Superior temporal gyrus (tissue), 1 donor: Measurements from ENCODE around the gene KATNAL2.
"Not testable (repeated sequence)": the region's sequence is repeated elsewhere in the genome, so short reads cannot be mapped to it uniquely, and the experiment has no call there.

ENCODE experiments used
- DNase-seq: peaks from one replicate; pipeline ENCODE4 v3.0.0-alpha.2; 2016; ENCODE audit errors: extremely low spot score

KATNAL2 gene

DNA sequence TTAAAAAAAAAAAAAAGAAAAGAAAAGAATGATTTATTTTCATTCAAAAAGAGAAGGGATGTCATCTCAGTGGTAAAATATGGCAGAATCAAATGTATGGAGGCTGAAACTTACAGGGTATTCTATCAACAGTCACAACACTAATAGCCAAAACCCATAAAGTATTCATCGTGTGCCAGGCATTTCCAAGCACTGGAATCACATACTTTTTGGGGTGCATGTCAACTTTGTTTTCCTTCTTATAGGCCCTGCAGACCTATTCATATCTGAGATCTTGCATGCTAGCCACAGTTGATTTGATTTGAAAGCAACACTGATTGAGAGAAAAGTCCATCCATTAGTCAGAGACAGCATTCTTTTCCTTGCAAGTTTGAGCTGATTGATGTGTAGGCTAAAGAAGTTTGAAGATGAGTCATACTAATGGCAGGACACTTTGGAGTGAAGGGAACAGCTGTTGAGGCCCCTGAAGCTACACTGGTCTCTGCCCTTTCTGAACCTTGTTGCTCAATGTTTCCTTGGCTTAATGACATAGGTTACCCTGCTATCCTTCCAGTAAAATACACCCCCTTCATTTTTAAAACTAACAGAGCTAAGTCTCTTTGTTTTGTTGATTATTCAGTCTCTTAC, 22.0 kb downstream of the KATNAL2 start:
- DNase-seq: no peak

DNA sequence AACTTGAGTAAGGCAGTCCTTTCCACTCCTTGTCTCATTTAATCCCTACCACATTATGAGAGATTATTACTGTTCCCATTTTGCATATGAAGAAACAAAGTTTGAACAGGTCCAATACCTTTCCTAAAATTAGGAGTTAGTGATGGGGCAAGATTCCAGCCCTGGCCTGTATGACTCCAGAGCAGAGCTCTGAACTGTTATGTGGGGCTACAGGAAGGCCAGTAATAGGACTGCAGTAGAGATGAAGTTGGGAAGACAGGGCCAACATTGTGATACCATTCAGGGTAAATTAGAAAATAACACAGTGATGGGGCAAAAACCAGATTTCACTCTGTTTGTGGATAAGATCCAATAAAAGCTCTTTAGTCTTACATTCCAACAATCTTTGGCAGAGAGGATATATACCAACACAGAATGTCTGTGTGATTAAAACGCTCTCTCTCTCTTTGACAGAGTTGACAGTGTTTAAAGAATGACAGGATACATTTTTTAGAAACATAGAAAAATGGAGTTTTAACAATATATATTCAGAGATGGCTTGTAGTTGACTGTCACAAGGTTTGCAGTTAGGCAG, 22.7 kb downstream of the KATNAL2 start:
- no peak for DNase-seq

DNA sequence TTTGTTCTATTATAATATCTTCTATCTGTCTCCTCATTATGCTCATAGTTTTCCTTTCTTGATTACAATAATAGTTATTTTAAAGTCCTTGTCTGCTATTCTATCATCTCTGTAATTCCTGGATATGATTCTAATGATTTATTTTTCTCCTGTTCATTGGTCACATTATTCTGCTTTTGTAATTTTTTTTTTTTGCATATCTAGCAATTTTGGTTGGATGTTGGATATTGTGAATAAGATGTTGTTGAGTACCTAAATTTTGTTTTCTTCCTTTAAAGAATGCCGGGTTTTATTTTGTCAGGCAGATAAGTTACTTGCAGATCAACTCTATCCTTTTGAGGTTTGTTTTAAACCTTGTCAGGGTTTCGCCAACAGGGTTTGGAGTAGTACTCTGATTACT, 25.2 kb downstream of the KATNAL2 start:
- DNase-seq: no peak

DNA sequence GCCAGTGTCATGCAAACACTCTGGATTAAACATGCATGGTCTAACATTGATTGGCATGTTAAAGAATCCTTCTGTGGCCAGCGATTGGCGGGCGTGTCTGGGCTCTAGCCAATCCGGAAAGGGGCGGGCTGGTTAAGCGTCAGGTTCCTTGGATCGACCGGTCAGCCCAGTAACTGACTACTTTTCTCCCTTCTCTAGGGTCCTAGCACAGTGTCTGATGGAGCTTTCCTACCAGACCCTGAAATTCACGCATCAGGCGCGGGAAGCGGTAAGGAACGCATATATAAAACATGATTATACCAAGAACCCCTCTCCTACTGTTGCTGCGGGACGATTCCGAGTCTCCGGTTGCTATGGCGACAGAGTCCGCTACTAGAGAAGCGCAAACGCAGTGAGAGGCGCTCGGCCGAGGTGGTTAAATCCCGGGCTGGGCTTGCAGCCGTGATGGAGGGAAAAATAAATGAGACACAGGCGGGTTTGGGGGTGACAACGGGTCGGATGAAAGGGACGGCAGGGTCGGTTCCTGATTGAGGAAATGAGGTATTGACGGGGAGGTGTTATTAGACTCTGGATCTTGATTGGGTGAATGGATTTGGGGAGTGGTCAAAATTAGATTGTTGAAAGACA, 29.4 kb downstream of the KATNAL2 start:
- DNase-seq: peak; percentile 90

DNA sequence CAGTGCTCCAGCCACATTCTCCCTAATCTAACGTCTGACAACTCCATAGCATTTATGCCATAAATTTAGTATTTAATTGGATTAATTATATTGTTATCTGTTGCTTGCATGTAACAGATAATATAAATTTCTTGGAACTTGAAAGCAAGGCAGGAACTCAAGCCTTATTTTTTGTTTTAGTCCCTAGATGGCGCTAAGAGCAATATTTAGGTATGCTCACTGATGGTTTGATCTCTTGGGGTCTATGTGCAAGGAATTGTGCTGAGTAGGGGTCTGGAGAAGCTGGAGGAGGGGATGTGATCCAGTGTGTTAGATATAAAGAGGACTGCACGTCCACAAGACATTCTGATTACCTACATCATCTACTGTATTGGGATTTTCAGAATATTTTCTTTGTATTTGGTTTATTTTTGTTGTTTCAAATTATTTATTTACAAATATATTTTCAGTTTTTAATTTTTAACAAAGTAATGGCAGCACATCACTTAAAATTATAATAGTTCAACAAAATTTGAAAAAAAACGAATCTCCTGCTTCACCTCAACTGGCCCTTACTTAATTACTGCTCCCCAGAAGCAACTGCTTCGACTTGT, 32.8 kb downstream of the KATNAL2 start:
- DNase-seq: no peak

DNA sequence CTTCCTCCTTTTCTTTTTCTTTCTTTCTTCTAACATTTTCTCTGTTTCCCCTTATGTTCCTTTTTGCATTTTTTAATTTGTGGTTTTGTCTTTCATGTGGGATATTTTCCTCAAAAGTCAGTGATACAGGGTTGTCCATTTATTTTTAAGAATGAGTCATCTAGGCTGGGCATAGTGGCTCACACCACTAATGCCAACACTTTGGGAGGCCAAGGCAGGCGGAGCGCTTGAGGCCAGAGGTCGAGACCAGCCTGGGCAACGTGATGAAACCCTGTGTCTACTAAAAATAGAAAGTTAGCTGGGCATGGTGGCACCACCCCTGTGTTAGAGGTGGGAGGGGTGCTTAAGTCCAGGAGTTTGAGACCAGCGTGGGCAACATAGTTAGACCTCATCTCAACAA, 35.8 kb downstream of the KATNAL2 start:
- DNase-seq: no peak

DNA sequence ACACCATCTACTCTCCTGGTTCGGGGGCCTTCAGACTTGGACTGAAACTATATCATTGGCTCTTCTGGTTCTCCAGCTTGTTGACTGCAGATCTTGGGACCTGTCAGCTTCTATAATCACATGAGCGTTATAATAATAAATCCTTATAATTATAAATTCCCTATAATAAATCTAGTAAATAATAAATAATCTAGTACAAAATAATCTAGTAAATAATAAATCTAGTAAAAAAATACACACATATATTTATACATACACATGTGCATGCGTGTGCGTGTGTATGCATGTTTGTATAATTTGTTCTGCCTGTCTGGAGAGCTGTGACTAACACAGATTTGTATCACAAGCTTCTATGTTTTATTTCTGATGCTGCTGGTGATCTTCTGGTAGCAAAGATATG, 40.8 kb downstream of the KATNAL2 start:
- no peak for DNase-seq

DNA sequence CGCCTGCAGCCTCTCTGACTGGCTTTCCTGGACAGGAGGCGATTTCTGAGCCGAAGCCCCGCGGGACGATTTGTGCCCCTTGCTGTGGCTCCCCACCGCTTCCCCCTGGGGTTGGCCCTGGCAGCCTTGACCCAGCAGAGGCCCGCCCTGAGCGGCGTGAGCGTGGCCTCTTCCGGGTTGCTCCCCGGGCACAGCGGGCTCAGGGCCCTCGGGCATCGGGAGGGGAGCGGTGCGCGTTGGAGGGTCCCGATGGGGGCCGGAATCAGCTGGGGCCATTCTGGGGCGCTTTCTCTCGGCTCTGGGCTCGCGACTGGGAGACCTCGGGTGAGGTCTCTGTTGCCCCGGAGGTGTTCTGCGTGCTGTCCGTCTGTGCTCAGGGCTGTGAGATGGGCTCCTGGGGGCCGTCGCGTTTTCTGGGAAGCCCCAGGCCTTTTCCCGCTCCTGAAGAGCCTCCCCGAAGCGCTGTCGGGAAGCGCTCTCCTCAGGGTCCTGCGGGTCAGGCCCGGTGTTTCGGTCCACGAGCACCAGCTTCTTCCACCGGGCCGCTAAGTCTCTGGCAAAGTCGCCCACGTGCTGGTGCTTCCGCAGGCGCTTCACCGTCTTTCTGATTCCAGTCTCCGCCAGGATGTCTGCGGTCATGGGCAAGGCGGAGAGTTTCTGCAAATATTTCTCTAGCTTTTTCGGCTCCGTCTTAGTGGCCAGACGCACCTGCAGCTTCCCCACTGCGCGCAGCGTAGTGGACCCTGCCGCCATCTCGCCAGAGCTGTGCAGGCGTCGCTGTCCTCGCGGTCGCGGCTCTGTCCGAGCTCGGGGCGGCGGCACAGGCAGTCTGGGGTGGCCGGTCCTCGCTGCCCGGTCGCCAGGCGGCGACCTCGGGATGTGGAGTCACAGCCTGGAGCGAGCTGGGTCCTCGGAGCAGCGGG, 46.5 kb downstream of the KATNAL2 start:
- not testable (repeated sequence) for DNase-seq

DNA sequence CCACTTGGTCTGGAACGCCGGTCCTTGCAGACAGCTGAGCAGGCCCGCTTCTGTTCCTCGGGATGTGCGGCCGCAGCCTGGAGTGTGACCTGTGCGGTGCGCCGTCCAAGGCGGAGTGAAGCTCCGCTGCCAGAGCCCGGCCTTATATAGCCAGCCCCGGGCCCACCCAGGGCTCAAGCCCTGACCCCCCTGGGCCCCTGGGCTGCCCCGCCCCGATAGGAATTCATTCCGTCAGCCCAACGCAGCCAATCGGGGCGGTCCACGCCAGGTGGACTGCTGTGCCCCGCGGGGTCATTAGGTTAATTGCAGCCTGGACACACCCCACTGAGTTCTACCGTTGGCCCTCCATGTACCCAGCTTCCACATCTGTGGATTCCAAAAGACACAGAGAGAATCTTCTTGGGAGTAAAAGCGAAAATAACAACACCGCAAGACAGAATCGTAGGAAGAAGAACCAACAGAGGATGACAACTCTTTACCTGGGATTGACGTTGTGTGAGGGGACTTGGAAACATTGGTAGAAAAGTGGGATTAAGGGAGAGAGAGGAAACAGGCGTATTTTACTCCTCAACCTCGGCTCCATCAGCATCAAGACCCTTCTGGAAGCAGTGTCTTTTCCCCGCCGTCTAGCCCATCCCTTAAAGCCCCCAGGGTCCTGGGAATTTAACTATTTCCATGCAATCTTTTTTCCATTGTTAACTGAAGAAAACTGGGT, 47.3 kb downstream of the KATNAL2 start:
- DNase-seq: not testable (repeated sequence)

DNA sequence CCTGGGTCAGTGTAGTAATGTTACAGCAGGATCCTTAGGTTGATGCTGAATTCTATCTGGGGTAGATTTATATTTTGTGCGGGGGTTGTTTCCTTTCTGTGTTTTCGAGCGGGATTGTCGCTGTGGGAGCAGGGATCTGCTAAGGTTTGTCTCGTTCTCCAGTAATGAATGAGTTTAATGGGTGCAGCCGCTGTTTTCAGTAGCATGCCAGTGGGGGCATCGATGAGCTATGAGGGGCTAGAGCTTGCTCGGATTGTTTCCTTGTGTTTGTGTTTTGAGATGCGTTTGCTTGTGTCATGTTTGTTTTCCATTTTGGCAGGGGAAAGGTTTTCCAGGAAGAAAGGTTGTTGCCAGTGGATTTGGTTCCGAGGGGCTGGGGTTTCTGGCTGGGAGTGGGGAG, 48.9 kb downstream of the KATNAL2 start:
- DNase-seq: not testable (repeated sequence)

DNA sequence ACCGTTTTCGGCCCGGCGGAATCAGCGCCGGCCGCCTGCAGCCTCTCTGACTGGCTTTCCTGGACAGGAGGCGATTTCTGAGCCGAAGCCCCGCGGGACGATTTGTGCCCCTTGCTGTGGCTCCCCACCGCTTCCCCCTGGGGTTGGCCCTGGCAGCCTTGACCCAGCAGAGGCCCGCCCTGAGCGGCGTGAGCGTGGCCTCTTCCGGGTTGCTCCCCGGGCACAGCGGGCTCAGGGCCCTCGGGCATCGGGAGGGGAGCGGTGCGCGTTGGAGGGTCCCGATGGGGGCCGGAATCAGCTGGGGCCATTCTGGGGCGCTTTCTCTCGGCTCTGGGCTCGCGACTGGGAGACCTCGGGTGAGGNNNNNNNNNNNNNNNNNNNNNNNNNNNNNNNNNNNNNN, 52.1 kb downstream of the KATNAL2 start:
- not testable (repeated sequence) for DNase-seq

DNA sequence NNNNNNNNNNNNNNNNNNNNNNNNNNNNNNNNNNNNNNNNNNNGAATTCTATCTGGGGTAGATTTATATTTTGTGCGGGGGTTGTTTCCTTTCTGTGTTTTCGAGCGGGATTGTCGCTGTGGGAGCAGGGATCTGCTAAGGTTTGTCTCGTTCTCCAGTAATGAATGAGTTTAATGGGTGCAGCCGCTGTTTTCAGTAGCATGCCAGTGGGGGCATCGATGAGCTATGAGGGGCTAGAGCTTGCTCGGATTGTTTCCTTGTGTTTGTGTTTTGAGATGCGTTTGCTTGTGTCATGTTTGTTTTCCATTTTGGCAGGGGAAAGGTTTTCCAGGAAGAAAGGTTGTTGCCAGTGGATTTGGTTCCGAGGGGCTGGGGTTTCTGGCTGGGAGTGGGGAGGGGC, 102.5 kb downstream of the KATNAL2 start:
- not testable (repeated sequence) for DNase-seq

DNA sequence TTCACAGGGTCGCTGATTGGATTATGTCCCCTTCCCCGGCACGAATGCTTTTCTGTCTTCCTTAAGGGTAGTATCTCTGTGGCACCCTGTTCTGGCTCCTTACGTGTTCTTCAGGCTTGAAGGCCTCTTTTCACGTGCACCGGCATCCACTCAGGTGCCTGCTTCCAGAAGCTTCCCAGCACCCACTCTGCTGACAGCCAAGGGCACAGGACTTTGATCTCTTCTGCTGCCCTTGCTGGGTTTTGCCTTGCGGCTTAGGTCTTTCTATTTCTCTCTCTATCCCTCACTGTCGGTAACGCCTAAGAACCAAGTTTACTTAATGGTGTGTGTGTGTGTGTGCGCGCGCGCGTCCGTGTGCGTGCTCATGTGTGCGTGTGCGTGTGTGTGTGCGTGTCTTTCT, 103.4 kb downstream of the KATNAL2 start:
- DNase-seq: not testable (repeated sequence)

DNA sequence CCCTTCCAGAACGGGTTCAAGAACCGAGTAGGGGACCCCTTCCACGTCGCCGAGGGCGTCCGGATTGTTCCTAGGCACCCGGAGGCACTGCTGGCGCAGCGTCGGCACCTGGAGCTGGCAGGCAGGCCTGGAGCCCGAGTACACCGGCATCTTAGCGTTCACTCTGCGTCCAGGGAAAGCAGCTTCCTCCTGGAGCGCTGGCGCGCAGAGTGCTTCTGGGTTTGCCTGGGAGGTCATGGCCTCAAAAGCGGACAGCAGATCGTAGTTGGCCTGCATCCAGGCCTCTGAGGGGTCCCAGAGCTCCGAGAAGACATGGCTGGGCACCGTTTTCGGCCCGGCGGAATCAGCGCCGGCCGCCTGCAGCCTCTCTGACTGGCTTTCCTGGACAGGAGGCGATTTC, 105.4 kb downstream of the KATNAL2 start:
- DNase-seq: not testable (repeated sequence)

DNA sequence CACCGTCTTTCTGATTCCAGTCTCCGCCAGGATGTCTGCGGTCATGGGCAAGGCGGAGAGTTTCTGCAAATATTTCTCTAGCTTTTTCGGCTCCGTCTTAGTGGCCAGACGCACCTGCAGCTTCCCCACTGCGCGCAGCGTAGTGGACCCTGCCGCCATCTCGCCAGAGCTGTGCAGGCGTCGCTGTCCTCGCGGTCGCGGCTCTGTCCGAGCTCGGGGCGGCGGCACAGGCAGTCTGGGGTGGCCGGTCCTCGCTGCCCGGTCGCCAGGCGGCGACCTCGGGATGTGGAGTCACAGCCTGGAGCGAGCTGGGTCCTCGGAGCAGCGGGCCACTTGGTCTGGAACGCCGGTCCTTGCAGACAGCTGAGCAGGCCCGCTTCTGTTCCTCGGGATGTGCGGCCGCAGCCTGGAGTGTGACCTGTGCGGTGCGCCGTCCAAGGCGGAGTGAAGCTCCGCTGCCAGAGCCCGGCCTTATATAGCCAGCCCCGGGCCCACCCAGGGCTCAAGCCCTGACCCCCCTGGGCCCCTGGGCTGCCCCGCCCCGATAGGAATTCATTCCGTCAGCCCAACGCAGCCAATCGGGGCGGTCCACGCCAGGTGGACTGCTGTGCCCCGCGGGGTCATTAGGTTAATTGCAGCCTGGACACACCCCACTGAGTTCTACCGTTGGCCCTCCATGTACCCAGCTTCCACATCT, 106.5 kb downstream of the KATNAL2 start:
- DNase-seq: not testable (repeated sequence)

DNA sequence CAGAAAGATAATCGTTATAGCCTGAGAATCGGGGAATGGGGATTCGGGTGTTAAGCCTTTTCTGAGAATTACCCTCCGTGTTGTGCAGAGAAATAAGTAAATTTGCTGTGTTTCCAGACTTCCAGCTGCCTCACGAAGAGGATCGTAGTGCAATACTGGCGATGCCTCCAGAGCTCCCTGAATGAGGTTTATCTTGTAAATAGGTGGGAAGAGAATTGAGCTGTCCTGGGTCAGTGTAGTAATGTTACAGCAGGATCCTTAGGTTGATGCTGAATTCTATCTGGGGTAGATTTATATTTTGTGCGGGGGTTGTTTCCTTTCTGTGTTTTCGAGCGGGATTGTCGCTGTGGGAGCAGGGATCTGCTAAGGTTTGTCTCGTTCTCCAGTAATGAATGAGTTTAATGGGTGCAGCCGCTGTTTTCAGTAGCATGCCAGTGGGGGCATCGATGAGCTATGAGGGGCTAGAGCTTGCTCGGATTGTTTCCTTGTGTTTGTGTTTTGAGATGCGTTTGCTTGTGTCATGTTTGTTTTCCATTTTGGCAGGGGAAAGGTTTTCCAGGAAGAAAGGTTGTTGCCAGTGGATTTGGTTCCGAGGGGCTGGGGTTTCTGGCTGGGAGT, 108.3 kb downstream of the KATNAL2 start:
- DNase-seq: not testable (repeated sequence)

DNA sequence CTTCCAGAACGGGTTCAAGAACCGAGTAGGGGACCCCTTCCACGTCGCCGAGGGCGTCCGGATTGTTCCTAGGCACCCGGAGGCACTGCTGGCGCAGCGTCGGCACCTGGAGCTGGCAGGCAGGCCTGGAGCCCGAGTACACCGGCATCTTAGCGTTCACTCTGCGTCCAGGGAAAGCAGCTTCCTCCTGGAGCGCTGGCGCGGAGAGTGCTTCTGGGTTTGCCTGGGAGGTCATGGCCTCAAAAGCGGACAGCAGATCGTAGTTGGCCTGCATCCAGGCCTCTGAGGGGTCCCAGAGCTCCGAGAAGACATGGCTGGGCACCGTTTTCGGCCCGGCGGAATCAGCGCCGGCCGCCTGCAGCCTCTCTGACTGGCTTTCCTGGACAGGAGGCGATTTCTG, 111.3 kb downstream of the KATNAL2 start:
- DNase-seq: not testable (repeated sequence)

DNA sequence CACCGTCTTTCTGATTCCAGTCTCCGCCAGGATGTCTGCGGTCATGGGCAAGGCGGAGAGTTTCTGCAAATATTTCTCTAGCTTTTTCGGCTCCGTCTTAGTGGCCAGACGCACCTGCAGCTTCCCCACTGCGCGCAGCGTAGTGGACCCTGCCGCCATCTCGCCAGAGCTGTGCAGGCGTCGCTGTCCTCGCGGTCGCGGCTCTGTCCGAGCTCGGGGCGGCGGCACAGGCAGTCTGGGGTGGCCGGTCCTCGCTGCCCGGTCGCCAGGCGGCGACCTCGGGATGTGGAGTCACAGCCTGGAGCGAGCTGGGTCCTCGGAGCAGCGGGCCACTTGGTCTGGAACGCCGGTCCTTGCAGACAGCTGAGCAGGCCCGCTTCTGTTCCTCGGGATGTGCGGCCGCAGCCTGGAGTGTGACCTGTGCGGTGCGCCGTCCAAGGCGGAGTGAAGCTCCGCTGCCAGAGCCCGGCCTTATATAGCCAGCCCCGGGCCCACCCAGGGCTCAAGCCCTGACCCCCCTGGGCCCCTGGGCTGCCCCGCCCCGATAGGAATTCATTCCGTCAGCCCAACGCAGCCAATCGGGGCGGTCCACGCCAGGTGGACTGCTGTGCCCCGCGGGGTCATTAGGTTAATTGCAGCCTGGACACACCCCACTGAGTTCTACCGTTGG, 112.4 kb downstream of the KATNAL2 start:
- not testable (repeated sequence) for DNase-seq

DNA sequence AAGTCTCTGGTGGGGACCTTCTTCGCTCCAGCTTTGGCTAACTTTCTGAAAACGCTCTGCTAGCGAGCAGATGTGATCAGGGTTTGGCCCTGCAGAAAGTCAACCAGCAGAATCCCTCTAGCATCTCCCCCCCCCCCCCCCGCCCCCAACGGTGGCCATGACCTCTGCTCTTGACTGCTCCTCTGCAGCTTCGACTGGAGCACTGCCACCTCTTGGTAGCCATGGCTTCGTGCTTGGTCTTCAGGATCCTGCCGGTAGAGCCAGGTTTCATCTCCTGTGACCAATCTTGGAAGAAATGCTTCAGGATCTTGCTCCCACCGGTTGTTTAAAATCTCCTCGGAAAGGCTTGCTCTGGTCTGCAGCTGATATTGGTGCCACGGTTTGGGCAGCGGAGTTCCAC, 113.5 kb downstream of the KATNAL2 start:
- not testable (repeated sequence) for DNase-seq

DNA sequence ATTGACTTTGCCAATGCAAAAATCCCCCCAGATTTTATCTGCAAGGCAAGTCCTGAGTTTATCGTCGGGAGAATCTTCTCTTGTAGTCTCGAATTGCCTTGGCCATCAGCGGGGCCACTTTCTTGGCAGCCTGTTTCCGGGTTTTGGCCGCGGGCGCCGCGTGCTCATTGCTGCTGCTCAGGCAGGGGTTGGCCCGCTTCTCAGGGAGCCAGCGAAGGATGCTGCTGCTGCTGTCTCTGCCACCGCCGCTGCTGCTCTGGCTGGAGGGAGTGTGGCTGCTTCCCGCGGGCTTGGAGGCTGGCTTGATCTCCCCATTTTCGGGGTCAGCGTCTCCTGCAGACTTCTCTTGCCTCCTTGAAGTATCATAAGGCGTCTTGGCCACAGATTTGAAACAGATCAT, 115.5 kb downstream of the KATNAL2 start:
- DNase-seq: no peak
